ENCODE data around the gene EPHA4.

The EPHA4 gene

GRCh38 chr2:221405521-221405920 lies 166.6 kb downstream of the EPHA4 start:
- Histone ChIP-seq H3K36me3 (replicated peaks; ENCODE audit: insufficient read depth, low read length) (no peaks in the 10 kb centered on the region), H3F3A (ENCODE audit: insufficient read depth, low read length) (no peaks in the 10 kb centered on the region), H3K9me3 (replicated peaks; ENCODE audit: insufficient read depth, low read length) (no peaks in the 10 kb centered on the region), H3K4me2 (ENCODE audit: low read depth, low read length) (no peak overlapping the region), H2AFZ (ENCODE audit: low read length) (no peak overlapping the region), H3K79me2 (ENCODE audit: low read length) (no peaks in the 10 kb centered on the region), H3K27me3 (replicated peaks; ENCODE audit: insufficient read depth, low read length) (no peaks in the 10 kb centered on the region), H4K20me1 (ENCODE audit: insufficient read depth, low read length) (no peaks in the 10 kb centered on the region), H3K9me2 (replicated peaks; ENCODE audit: insufficient read depth, low read length) (no peaks in the 10 kb centered on the region), H3K9ac (ENCODE audit: low read length) (no peak overlapping the region), H3K4me3 (ENCODE audit: low read length) (no peak overlapping the region), H3K27ac (ENCODE audit: low read length) (no peak overlapping the region), H3K4me1 (ENCODE audit: low read length) (no peaks in the 10 kb centered on the region)
- DNase-seq: no peak
- TF ChIP-seq EZH2phosphoT487 (IDR thresholded peaks at IDR 0.05; ENCODE audit: low read length) (no peak), CTCF (IDR thresholded peaks at IDR 0.05; ENCODE audit: low read length) (no peak), EZH2 (optimal IDR thresholded peaks at IDR 0.05; ENCODE audit: low read depth, low read length) (no peak)

- H2AFZ ChIP-seq (ENCODE audit: low read length): no peak overlapping the region
- no peaks in the 10 kb centered on the region for H3K27me3 ChIP-seq (replicated peaks; ENCODE audit: insufficient read depth, low read length)
- no peaks in the 10 kb centered on the region for H3K36me3 ChIP-seq (replicated peaks; ENCODE audit: insufficient read depth, low read length)
- H4K20me1 ChIP-seq (ENCODE audit: insufficient read depth, low read length): no peaks in the 10 kb centered on the region
- H3K9me3 ChIP-seq (replicated peaks; ENCODE audit: insufficient read depth, low read length): no peaks in the 10 kb centered on the region
- no peaks in the 10 kb centered on the region for H3K79me2 ChIP-seq (ENCODE audit: low read length)
- H3F3A ChIP-seq (ENCODE audit: insufficient read depth, low read length): no peaks in the 10 kb centered on the region
- H3K4me2 ChIP-seq (ENCODE audit: low read depth, low read length): no peak overlapping the region
- no peak overlapping the region for H3K4me3 ChIP-seq (ENCODE audit: low read length)
- TF ChIP-seq CTCF (IDR thresholded peaks at IDR 0.05; ENCODE audit: low read length): no peak
- TF ChIP-seq EZH2phosphoT487 (IDR thresholded peaks at IDR 0.05; ENCODE audit: low read length): no peak
- TF ChIP-seq EZH2 (optimal IDR thresholded peaks at IDR 0.05; ENCODE audit: low read depth, low read length): no peak
- H3K9me2 ChIP-seq (replicated peaks; ENCODE audit: insufficient read depth, low read length): no peaks in the 10 kb centered on the region
- H3K9ac ChIP-seq (ENCODE audit: low read length): no peak overlapping the region
- H3K4me1 ChIP-seq (ENCODE audit: low read length): no peaks in the 10 kb centered on the region
- DNase-seq: no peak
- H3K27ac ChIP-seq (ENCODE audit: low read length): no peak overlapping the region
Measured at GRCh38 chr2:221402072-221402471, 170.0 kb downstream of the EPHA4 start.

- no peaks in the 10 kb centered on the region for H3K36me3 ChIP-seq (replicated peaks; ENCODE audit: insufficient read depth, low read length)
- H3K79me2 ChIP-seq (ENCODE audit: low read length): no peaks in the 10 kb centered on the region
- H3K27ac ChIP-seq (ENCODE audit: low read length): no peak overlapping the region
- no peaks in the 10 kb centered on the region for H3K9me2 ChIP-seq (replicated peaks; ENCODE audit: insufficient read depth, low read length)
- H4K20me1 ChIP-seq (ENCODE audit: insufficient read depth, low read length): no peaks in the 10 kb centered on the region
- no peak overlapping the region for H3K4me2 ChIP-seq (ENCODE audit: low read depth, low read length)
- no peak overlapping the region for H2AFZ ChIP-seq (ENCODE audit: low read length)
- H3K4me1 ChIP-seq (ENCODE audit: low read length): no peaks in the 10 kb centered on the region
- H3K4me3 ChIP-seq (ENCODE audit: low read length): no peak overlapping the region
- H3K9me3 ChIP-seq (replicated peaks; ENCODE audit: insufficient read depth, low read length): no peaks in the 10 kb centered on the region
- H3K27me3 ChIP-seq (replicated peaks; ENCODE audit: insufficient read depth, low read length): no peaks in the 10 kb centered on the region
- no peaks in the 10 kb centered on the region for H3F3A ChIP-seq (ENCODE audit: insufficient read depth, low read length)
- no peak overlapping the region for H3K9ac ChIP-seq (ENCODE audit: low read length)
- no peak for TF ChIP-seq CTCF (IDR thresholded peaks at IDR 0.05; ENCODE audit: low read length)
- DNase-seq: no peak
Measured at GRCh38 chr2:221400411-221400810, 171.7 kb downstream of the EPHA4 start.
